ENCODE data around the gene ZNF195.

DNA sequence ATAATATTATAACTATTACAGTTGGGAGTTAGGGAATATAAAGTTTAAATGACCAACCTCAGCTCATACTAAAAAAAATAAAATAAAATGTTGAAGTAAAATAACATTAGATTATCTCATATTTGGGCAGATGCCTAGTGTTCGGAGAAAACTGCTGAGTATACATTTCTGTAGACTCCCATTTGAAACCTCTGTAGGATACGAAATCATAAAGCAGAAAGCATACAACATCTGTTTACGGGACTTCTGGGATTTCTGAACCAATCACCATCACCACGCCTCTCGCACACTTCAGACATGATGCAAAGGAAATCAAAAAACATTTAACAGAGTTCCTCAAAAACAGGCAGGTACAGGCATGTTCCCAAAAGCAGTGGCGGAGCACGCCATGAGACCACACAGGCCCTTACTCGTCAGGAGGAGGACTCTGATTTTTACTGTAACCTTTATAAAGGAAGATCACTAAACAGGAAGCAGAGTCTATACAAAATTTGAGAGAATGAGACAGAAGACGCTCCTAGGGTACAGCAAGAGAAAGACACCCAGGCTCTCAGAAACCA lies 8.6 kb downstream of the ZNF195 start:
- TF ChIP-seq, protein P1, sequence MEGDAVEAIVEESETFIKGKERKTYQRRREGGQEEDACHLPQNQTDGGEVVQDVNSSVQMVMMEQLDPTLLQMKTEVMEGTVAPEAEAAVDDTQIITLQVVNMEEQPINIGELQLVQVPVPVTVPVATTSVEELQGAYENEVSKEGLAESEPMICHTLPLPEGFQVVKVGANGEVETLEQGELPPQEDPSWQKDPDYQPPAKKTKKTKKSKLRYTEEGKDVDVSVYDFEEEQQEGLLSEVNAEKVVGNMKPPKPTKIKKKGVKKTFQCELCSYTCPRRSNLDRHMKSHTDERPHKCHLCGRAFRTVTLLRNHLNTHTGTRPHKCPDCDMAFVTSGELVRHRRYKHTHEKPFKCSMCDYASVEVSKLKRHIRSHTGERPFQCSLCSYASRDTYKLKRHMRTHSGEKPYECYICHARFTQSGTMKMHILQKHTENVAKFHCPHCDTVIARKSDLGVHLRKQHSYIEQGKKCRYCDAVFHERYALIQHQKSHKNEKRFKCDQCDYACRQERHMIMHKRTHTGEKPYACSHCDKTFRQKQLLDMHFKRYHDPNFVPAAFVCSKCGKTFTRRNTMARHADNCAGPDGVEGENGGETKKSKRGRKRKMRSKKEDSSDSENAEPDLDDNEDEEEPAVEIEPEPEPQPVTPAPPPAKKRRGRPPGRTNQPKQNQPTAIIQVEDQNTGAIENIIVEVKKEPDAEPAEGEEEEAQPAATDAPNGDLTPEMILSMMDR (IDR thresholded peaks at IDR 0.05): no peak
- TF ChIP-seq EP300 (IDR thresholded peaks at IDR 0.05) (no peak), POLR2A (IDR thresholded peaks at IDR 0.05) (no peak)
